Brain microvascular endothelial cell (primary cell): ENCODE results near the gene PATJ.
"Not testable (repeated sequence)": the region's sequence is repeated elsewhere in the genome, so short reads cannot be mapped to it uniquely, and the experiment has no call there.

Experiments used
- DNase-seq: peaks from one replicate; pipeline ENCODE4 v3.0.0-alpha.2; 2020
- H3K27ac ChIP-seq: fragments of 250-450 bp; sonication (Bioruptor Pico); 2 replicates; pipeline ENCODE4 v1.5.1; 2020; ENCODE audit warnings: mild to moderate bottlenecking, moderate library complexity
- H3K27me3 ChIP-seq: fragments of 250-450 bp; sonication (Bioruptor Pico); replicated peaks from 2 replicates; pipeline ENCODE4 v1.5.1; 2020; ENCODE audit warnings: mild to moderate bottlenecking
- H3K36me3 ChIP-seq: fragments of 250-450 bp; sonication (Bioruptor Pico); replicated peaks from 2 replicates; pipeline ENCODE4 v1.5.1; 2020; ENCODE audit warnings: mild to moderate bottlenecking
- H3K4me3 ChIP-seq: 2 replicates; pipeline ENCODE4 v1.5.1; 2011; ENCODE audit warnings: low read depth, mild to moderate bottlenecking, control low read depth, low read length, moderate library complexity
- CTCF ChIP-seq: IDR thresholded peaks from 2 replicates; pipeline ENCODE4 v1.5.1; 2011; ENCODE audit warnings: low read depth, mild to moderate bottlenecking, moderate library complexity, low read length, control low read depth, inconsistent platforms; ENCODE audit errors: missing control alignments
- in situ Hi-C: cut with HindIII; loops from 2 replicates; pipeline ENCODE4 v1.10.0; 2017; ENCODE audit warnings: low sequenced_read_pairs, low pct_ligation_motif_present

PATJ gene

GRCh38 chr1:61825393-61825792 lies 83.1 kb downstream of the PATJ start:
- H3K27me3 ChIP-seq, result no peaks in the 10 kb centered on the region
- no peak overlapping the region for H3K4me3 ChIP-seq
- H3K27ac ChIP-seq, result no peak overlapping the region
- TF ChIP-seq CTCF, result no peak
- no peaks in the 10 kb centered on the region for H3K36me3 ChIP-seq
- in situ Hi-C loops, result no loop called here
- no peak for DNase-seq

DNA sequence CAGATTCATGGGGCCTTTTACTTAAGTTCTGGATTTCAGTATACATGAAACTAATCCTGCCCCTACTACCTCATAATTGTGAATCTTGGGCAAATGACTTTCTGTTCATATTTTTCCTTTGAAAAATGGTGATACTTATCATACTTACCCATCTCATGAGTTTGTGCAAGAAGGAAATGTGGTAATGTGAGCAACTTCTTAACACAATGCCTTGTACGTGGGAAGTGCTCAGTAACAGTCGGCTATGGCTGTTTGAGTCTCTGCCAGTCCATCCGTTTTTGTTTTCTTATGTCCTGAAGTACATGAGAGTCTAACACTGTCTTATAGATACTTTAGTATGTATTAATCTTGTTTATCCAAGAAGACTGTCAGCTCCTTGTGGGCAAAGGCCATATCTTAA lies 86.5 kb downstream of the PATJ start:
- Histone ChIP-seq H3K27me3 (no peaks in the 10 kb centered on the region), H3K36me3 (no peaks in the 10 kb centered on the region), H3K27ac (no peak overlapping the region), H3K4me3 (no peak overlapping the region)
- TF ChIP-seq CTCF, result no peak
- in situ Hi-C loops, result no loop called here
- DNase-seq, result no peak

GRCh38 chr1:61836649-61837048 lies 94.4 kb downstream of the PATJ start:
- in situ Hi-C loops, result no loop called here
- Histone ChIP-seq H3K36me3 (no peaks in the 10 kb centered on the region), H3K27ac (no peak overlapping the region), H3K27me3 (no peaks in the 10 kb centered on the region), H3K4me3 (no peak overlapping the region)
- no peak for DNase-seq
- TF ChIP-seq CTCF, result no peak

GRCh38 chr1:61837607-61838006 lies 95.3 kb downstream of the PATJ start:
- DNase-seq, H3K27me3 ChIP-seq, H3K36me3 ChIP-seq, in situ Hi-C loops, H3K4me3 ChIP-seq, H3K27ac ChIP-seq: not testable (repeated sequence)

GRCh38 chr1:61839679-61840078 lies 97.4 kb downstream of the PATJ start:
- in situ Hi-C loops, result no loop called here
- no peak overlapping the region for H3K27ac ChIP-seq

DNA sequence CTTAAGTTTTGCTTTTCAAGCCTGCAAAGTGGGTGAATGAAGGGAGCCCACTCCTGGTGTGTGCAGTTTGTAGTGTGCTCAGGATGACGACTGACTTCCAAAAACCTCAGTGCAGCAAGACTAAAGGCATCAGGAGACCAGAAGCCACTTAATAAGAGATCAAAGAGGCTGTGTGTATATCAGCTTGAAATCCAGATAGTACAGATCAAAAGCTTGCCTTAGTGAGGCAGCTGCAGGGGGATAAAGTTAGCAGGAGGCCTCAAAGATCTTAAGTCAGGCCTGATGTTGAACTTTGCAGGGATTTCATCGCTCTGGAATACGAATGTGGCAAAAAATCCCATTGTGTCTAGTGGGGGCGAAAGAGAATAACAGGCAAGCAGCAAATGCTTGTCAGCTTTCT lies 99.8 kb downstream of the PATJ start:
- in situ Hi-C loops, result no loop called here
- no peak for DNase-seq
- TF ChIP-seq CTCF, result no peak
- Histone ChIP-seq H3K27me3 (no peaks in the 10 kb centered on the region), H3K27ac (no peak overlapping the region), H3K36me3 (no peaks in the 10 kb centered on the region), H3K4me3 (no peak overlapping the region)

More at GRCh38 chr1:61839679-61840078, 97.4 kb downstream of the PATJ start:
- H3K27me3 ChIP-seq, result no peaks in the 10 kb centered on the region
- no peak overlapping the region for H3K4me3 ChIP-seq
- DNase-seq, result no peak
- TF ChIP-seq CTCF, result no peak
- no peaks in the 10 kb centered on the region for H3K36me3 ChIP-seq
